ENCODE measurements around the gene NT5DC1.

The NT5DC1 gene

GRCh38 chr6:116127771-116128493 is 27.3 kb downstream of the NT5DC1 start (continued):
- no peak for TF ChIP-seq ZNF670 (tag by site-specific recombination; IDR thresholded peaks at IDR 0.05; ENCODE audit: low read depth)
- TF ChIP-seq ZNF529 (tag by site-specific recombination; IDR thresholded peaks at IDR 0.05; ENCODE audit: insufficient replicate concordance): no peak
- no peak for TF ChIP-seq ZNF843 (tag by site-specific recombination; IDR thresholded peaks at IDR 0.05)
- TF ChIP-seq SP7 (tag by site-specific recombination; IDR thresholded peaks at IDR 0.05): no peak
- no peak for TF ChIP-seq ZNF624 (tag by site-specific recombination; IDR thresholded peaks at IDR 0.05)
- no peak for TF ChIP-seq ZNF148 (tag by site-specific recombination; IDR thresholded peaks at IDR 0.05; ENCODE audit: borderline replicate concordance)
- TF ChIP-seq ZSCAN5A (tag by site-specific recombination; IDR thresholded peaks at IDR 0.05): no peak

GRCh38 chr6:116133453-116133852 is 32.8 kb downstream of the NT5DC1 start:
- Histone ChIP-seq H3K36me3 (ENCODE audit: control insufficient read depth in 2 of 2, insufficient read depth in 1 of 2, low read length in 2 of 2) (no peaks in the 10 kb centered on the region), H3K4me3 (ENCODE audit: low read depth, low read length) (no peak overlapping the region), H3K9me3 (ENCODE audit: control insufficient read depth, insufficient read depth, low read depth, low read length) (no peaks in the 10 kb centered on the region), H3K4me1 (ENCODE audit: control insufficient read depth, insufficient read depth, low read length) (no peaks in the 10 kb centered on the region), H3K27ac (ENCODE audit: extremely low read depth, low read depth, low read length) (no peak overlapping the region)
- ChIA-PET CTCF (interaction anchor here (4.4 kb wide), 1 partner anchor 21 kb away, joined by 39 read pairs; no protein-coding TSS in a partner anchor), POLR2A (no interaction called here)
- no peak for TF ChIP-seq ZNF138 (tag by site-specific recombination; IDR thresholded peaks at IDR 0.05; ENCODE audit: borderline replicate concordance)
- TF ChIP-seq HOXA7 (CRISPR knock-in tag; IDR thresholded peaks at IDR 0.05; ENCODE audit: borderline replicate concordance): no peak
- TF ChIP-seq ZNF223 (tag by site-specific recombination; IDR thresholded peaks at IDR 0.05): no peak
- no peak for TF ChIP-seq ZNF350 (tag by site-specific recombination; IDR thresholded peaks at IDR 0.05)

- TF ChIP-seq ZNF248 (tag by site-specific recombination; IDR thresholded peaks at IDR 0.05): no peak
- TF ChIP-seq REPIN1 (tag by site-specific recombination; IDR thresholded peaks at IDR 0.05; ENCODE audit: low read depth): no peak
- TF ChIP-seq REST (tag by site-specific recombination; IDR thresholded peaks at IDR 0.05): no peak
- TF ChIP-seq ZBTB11 (tag by site-specific recombination; conservative IDR thresholded peaks at IDR 0.05; ENCODE audit: low read depth): no peak
- TF ChIP-seq ZNF654 (tag by site-specific recombination; IDR thresholded peaks at IDR 0.05; ENCODE audit: low read depth): no peak
- TF ChIP-seq ZNF571 (tag by site-specific recombination; IDR thresholded peaks at IDR 0.05): no peak
- no peak for TF ChIP-seq KLF10 (tag by site-specific recombination; IDR thresholded peaks at IDR 0.05)
- TF ChIP-seq ZNF792 (tag by site-specific recombination; IDR thresholded peaks at IDR 0.05): no peak
- no peak overlapping the region for H3K4me3 ChIP-seq (ENCODE audit: low read depth, low read length)
- no peaks in the 10 kb centered on the region for H3K9me3 ChIP-seq (ENCODE audit: control insufficient read depth, insufficient read depth, low read depth, low read length)
- no peaks in the 10 kb centered on the region for H3K36me3 ChIP-seq (ENCODE audit: control insufficient read depth in 2 of 2, insufficient read depth in 1 of 2, low read length in 2 of 2)
- H3K27ac ChIP-seq (ENCODE audit: extremely low read depth, low read depth, low read length): no peak overlapping the region
- no peaks in the 10 kb centered on the region for H3K4me1 ChIP-seq (ENCODE audit: control insufficient read depth, insufficient read depth, low read length)
- ChIA-PET CTCF (interaction anchor here (0.6 to 0.8 kb wide), 2 partner anchors 35 to 116 kb away, joined by 3 read pairs; no protein-coding TSS in a partner anchor), POLR2A (no interaction called here)
Measured at GRCh38 chr6:116136373-116136772, 35.7 kb downstream of the NT5DC1 start.
